ENCODE measurements around the gene GLI3. TPM values are rescaled to one million over a fixed set of nuclear protein-coding genes. Genes with fewer than 3 reads are reported as not detected.

The GLI3 gene
- total and polyA plus RNA-seq, 2 experiments from 2014 or later, result 15.2 to 27.9 TPM

- H3K36me3 ChIP-seq, result no peaks in the 10 kb centered on the region
- no peak overlapping the region for H3K27ac ChIP-seq
- TF ChIP-seq CTCF (IDR thresholded peaks at IDR 0.05; ENCODE audit: low read depth, low read length), result no peak
- H3K4me1 ChIP-seq (ENCODE audit: low read depth), result no peaks in the 10 kb centered on the region
- DNase-seq (ENCODE audit: low read depth in 1 of 2, low spot score in 1 of 2), result no peak
- no peaks in the 10 kb centered on the region for H3K9me3 ChIP-seq (ENCODE audit: low read depth)
- H3K4me3 ChIP-seq, result no peak overlapping the region
- no peaks in the 10 kb centered on the region for H3K27me3 ChIP-seq
Observed at GRCh38 chr7:41927380-41927779, 309.6 kb downstream of the GLI3 start.

GRCh38 chr7:41925946-41926345 is 311.1 kb downstream of the GLI3 start:
- Histone ChIP-seq H3K4me3 (no peak overlapping the region), H3K27ac (no peak overlapping the region), H3K27me3 (no peaks in the 10 kb centered on the region), H3K9me3 (ENCODE audit: low read depth) (no peaks in the 10 kb centered on the region), H3K4me1 (ENCODE audit: low read depth) (no peaks in the 10 kb centered on the region), H3K36me3 (no peaks in the 10 kb centered on the region)
- DNase-seq (ENCODE audit: low read depth in 1 of 2, low spot score in 1 of 2), result no peak
- TF ChIP-seq CTCF (IDR thresholded peaks at IDR 0.05; ENCODE audit: low read depth, low read length), result no peak

GRCh38 chr7:41924796-41925195 is 312.2 kb downstream of the GLI3 start:
- Histone ChIP-seq H3K36me3 (no peaks in the 10 kb centered on the region), H3K9me3 (ENCODE audit: low read depth) (no peaks in the 10 kb centered on the region), H3K4me3 (no peak overlapping the region), H3K27ac (no peak overlapping the region), H3K27me3 (no peaks in the 10 kb centered on the region), H3K4me1 (ENCODE audit: low read depth) (no peaks in the 10 kb centered on the region)
- TF ChIP-seq CTCF (IDR thresholded peaks at IDR 0.05; ENCODE audit: low read depth, low read length), result no peak
- DNase-seq (ENCODE audit: low read depth in 1 of 2, low spot score in 1 of 2), result no peak

GRCh38 chr7:41922373-41922772 is 314.6 kb downstream of the GLI3 start:
- H3K9me3 ChIP-seq (ENCODE audit: low read depth), result no peaks in the 10 kb centered on the region
- H3K4me3 ChIP-seq, result no peak overlapping the region
- no peak for TF ChIP-seq CTCF (IDR thresholded peaks at IDR 0.05; ENCODE audit: low read depth, low read length)
- H3K4me1 ChIP-seq (ENCODE audit: low read depth), result no peaks in the 10 kb centered on the region
- H3K36me3 ChIP-seq, result no peaks in the 10 kb centered on the region
- no peak overlapping the region for H3K27ac ChIP-seq
- H3K27me3 ChIP-seq, result no peaks in the 10 kb centered on the region
- no peak for DNase-seq (ENCODE audit: low read depth in 1 of 2, low spot score in 1 of 2)

GRCh38 chr7:41921453-41921981 is 315.5 kb downstream of the GLI3 start:
- H3K4me3 ChIP-seq, result no peak overlapping the region
- DNase-seq (ENCODE audit: low read depth in 1 of 2, low spot score in 1 of 2), result peak in 1 of 2 donors; percentile 75
- H3K27ac ChIP-seq, result no peak overlapping the region
- no peaks in the 10 kb centered on the region for H3K36me3 ChIP-seq
- no peaks in the 10 kb centered on the region for H3K4me1 ChIP-seq (ENCODE audit: low read depth)
- H3K27me3 ChIP-seq, result no peaks in the 10 kb centered on the region
- H3K9me3 ChIP-seq (ENCODE audit: low read depth), result no peaks in the 10 kb centered on the region
- no peak for TF ChIP-seq CTCF (IDR thresholded peaks at IDR 0.05; ENCODE audit: low read depth, low read length)

GRCh38 chr7:41918597-41918996 is 318.4 kb downstream of the GLI3 start:
- no peaks in the 10 kb centered on the region for H3K9me3 ChIP-seq (ENCODE audit: low read depth)
- no peak overlapping the region for H3K27ac ChIP-seq
- no peaks in the 10 kb centered on the region for H3K27me3 ChIP-seq
- H3K36me3 ChIP-seq, result no peaks in the 10 kb centered on the region
- no peak for TF ChIP-seq CTCF (IDR thresholded peaks at IDR 0.05; ENCODE audit: low read depth, low read length)
- peak in 1 of 2 donors; percentile 58 for DNase-seq (ENCODE audit: low read depth in 1 of 2, low spot score in 1 of 2)
- no peak overlapping the region for H3K4me3 ChIP-seq
- no peaks in the 10 kb centered on the region for H3K4me1 ChIP-seq (ENCODE audit: low read depth)
